ENCODE results near the gene OCIAD1. TPM values are rescaled to one million over a fixed set of nuclear protein-coding genes. Genes with fewer than 3 reads are reported as not detected.

Gene OCIAD1
- total and polyA plus RNA-seq, 3 experiments from 2014 or later = 114 to 151 (median 115) TPM

DNA sequence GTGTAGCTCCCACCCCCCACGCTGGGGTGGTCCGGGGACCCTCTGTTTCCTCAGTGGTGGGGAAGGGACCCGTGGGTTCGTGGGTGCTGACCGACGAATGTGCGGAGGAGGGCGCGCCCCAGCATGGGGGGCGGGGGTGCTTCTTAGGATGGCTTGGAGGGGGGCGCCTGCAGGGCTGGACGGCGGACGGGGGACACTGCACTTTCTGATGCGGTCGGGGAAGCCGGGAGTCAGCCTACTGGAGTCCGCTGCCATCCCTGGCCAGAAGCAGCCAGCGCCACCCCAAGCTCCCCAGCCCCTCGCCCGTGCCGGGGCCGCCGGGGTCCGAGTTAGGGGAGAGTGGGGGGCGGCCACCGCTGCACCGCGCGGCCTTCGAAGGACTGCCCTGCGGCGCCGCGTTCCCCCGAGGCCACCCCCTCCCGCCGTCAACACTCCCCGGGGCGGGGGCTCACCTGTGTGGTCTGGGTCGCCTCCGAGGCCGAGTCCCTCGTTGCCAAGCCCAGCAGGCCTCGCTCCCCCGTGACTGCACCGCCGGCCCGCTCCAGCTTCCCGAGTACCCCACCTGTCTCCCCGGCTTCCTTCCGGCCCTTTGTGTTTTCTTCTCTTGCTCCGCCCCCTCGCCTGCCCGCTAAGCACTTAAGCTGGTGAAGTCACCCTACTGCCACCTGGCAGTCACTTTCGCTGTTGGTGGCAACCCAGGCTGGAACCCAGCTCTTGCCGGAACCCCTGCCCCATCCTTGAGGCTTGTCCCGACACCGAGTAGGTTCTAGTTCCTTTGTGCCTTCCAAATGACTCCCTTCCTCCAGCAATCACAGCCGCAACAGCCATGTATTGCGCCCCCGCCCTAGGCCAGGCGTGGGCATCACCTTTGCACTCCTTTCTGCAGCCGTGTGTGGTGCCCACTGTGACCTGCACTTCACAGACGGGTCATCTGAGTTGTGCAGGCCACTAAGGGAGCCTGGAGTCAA is 75.6 kb downstream of the OCIAD1 start, which contains the start of gene OCIAD2:
OCIAD2 (minus strand) TSS at position 569 of the 968 bp plus-strand sequence. CDS start 2,225 bp downstream, outside the sequence.
- peaks cover 0 to 32% (median 7%) of the 10 kb centered on the region in 3 donors for H3K36me3 Mint-ChIP-seq
- DNase-seq = peak; percentile 74 to 91 (median 80)
- H3K36me3 ChIP-seq (ENCODE audit: insufficient read depth, low read length) = peaks cover 14% of the 10 kb centered on the region
- no peaks in the 10 kb centered on the region for H3K9me3 Mint-ChIP-seq
- peak within 1 kb of the TSS; percentile 88 to 98 (median 94) for H3K27ac Mint-ChIP-seq
- CTCF ChIA-PET = interaction anchor here (0.6 to 2.0 kb wide), 16 partner anchors 9 to 328 kb away, joined by 3 to 20 read pairs (median 4); partner anchors contain the start of gene OCIAD1
- peak within 1 kb of the TSS; percentile 89 to 98 (median 93) for H3K4me3 Mint-ChIP-seq
- H3K9me3 ChIP-seq (ENCODE audit: low read length) = no peaks in the 10 kb centered on the region
- peaks cover 40% of the 10 kb centered on the region for H3K4me1 ChIP-seq (ENCODE audit: insufficient read depth, low read length)
- no peaks in the 10 kb centered on the region for H3K27me3 Mint-ChIP-seq
- H3K4me3 ChIP-seq (ENCODE audit: low read length) = peak within 1 kb of the TSS; percentile 75
- H3K27ac ChIP-seq (ENCODE audit: low read depth, low read length) = peak within 1 kb of the TSS; percentile 57
- peaks cover 31 to 47% (median 40%) of the 10 kb centered on the region in 3 donors for H3K4me1 Mint-ChIP-seq
- POLR2A ChIA-PET = interaction anchor here (0.6 to 1.2 kb wide), 4 partner anchors 9 to 327 kb away, joined by 3 to 11 read pairs (median 4); partner anchors contain the start of gene FRYL
- no peaks in the 10 kb centered on the region for H3K27me3 ChIP-seq (ENCODE audit: insufficient read depth, low read length, poor library complexity, severe bottlenecking)

DNA sequence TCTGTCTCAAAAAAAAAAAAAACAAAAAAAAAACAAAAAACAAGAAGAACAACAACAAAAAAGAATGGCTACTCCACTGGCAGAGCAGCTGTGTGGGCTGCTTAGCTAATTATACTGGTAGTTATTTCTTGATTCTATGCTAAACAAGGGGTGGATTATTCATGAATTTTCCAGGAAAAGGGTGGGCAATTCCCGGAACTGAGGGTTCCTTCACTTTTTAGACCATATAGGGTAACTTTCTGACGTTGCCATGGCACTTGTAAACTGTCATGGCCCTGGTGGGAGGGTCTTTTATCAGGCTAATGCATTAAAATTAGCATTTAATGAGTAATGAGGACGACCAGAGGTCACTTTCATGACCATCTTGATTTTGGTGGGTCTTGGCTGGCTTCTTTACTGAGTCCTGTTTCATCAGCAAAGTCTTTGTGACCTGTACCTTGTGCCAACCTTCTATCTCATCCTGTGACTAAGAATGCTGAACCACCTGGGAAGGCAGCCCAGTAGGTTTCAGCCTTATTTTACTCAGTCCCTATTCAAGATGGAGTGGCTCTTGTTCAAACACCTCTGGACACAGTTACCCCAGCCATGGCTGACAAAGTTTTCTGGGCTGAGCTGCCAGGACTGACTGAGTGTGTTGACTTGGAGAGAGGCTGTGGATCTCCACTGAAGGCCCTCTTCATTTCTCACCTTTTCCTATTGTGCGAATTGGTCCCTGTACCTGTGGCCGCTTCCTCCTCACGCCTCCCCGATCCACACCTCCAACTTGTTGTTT is 77.0 kb downstream of the OCIAD1 start:
- Histone ChIP-seq H3K4me1 (ENCODE audit: insufficient read depth, low read length) (peaks cover 33% of the 10 kb centered on the region), H3K27me3 (ENCODE audit: insufficient read depth, low read length, poor library complexity, severe bottlenecking) (no peaks in the 10 kb centered on the region), H3K9me3 (ENCODE audit: low read length) (no peaks in the 10 kb centered on the region), H3K36me3 (ENCODE audit: insufficient read depth, low read length) (peaks cover 5% of the 10 kb centered on the region), H3K27ac (ENCODE audit: low read depth, low read length) (no peak overlapping the region), H3K4me3 (ENCODE audit: low read length) (no peak overlapping the region)
- ChIA-PET POLR2A (no interaction called here), CTCF (interaction anchor here (1.2 to 1.7 kb wide), 2 partner anchors 17 to 80 kb away, joined by 3 read pairs; no protein-coding TSS in a partner anchor)
- H3K9me3 Mint-ChIP-seq = no peaks in the 10 kb centered on the region
- H3K4me1 Mint-ChIP-seq = peaks cover 27 to 38% (median 30%) of the 10 kb centered on the region in 3 donors
- peaks cover 0 to 3% of the 10 kb centered on the region in 2 donors for H3K27me3 Mint-ChIP-seq
- H3K4me3 Mint-ChIP-seq = peak overlapping the region in 5 of 7 donors; percentile 10 to 93 (median 33)
- no peak for DNase-seq
- H3K36me3 Mint-ChIP-seq = peaks cover 0 to 21% (median 3%) of the 10 kb centered on the region in 3 donors
- H3K27ac Mint-ChIP-seq = peak overlapping the region in 6 of 8 donors; percentile 58 to 88 (median 83)

- H3K4me3 ChIP-seq (ENCODE audit: low read length) = no peak overlapping the region
- no peak for DNase-seq
- no peaks in the 10 kb centered on the region for H3K9me3 Mint-ChIP-seq
- CTCF ChIA-PET = no interaction called here
- H3K27me3 Mint-ChIP-seq = peaks cover 0 to 3% of the 10 kb centered on the region in 2 donors
- H3K4me1 ChIP-seq (ENCODE audit: insufficient read depth, low read length) = peaks cover 29% of the 10 kb centered on the region
- peak overlapping the region in 5 of 7 donors; percentile 18 to 93 (median 33) for H3K4me3 Mint-ChIP-seq
- H3K27me3 ChIP-seq (ENCODE audit: insufficient read depth, low read length, poor library complexity, severe bottlenecking) = no peaks in the 10 kb centered on the region
- peak overlapping the region in 7 of 8 donors; percentile 17 to 88 (median 58) for H3K27ac Mint-ChIP-seq
- POLR2A ChIA-PET = no interaction called here
- H3K36me3 Mint-ChIP-seq = peaks cover 0 to 16% (median 3%) of the 10 kb centered on the region in 3 donors
- H3K27ac ChIP-seq (ENCODE audit: low read depth, low read length) = no peak overlapping the region
- no peaks in the 10 kb centered on the region for H3K9me3 ChIP-seq (ENCODE audit: low read length)
- H3K4me1 Mint-ChIP-seq = peaks cover 27 to 34% (median 28%) of the 10 kb centered on the region in 3 donors
- peaks cover 5% of the 10 kb centered on the region for H3K36me3 ChIP-seq (ENCODE audit: insufficient read depth, low read length)
Observed at GRCh38 chr4:48908687-48909086, 77.8 kb downstream of the OCIAD1 start.

GRCh38 chr4:48909697-48910096 is 78.8 kb downstream of the OCIAD1 start:
- CTCF ChIA-PET = no interaction called here
- DNase-seq = no peak
- Histone ChIP-seq H3K27ac (ENCODE audit: low read depth, low read length) (no peak overlapping the region), H3K9me3 (ENCODE audit: low read length) (no peaks in the 10 kb centered on the region), H3K4me1 (ENCODE audit: insufficient read depth, low read length) (peaks cover 20% of the 10 kb centered on the region), H3K4me3 (ENCODE audit: low read length) (no peak overlapping the region), H3K36me3 (ENCODE audit: insufficient read depth, low read length) (no peaks in the 10 kb centered on the region), H3K27me3 (ENCODE audit: insufficient read depth, low read length, poor library complexity, severe bottlenecking) (no peaks in the 10 kb centered on the region)
- no peaks in the 10 kb centered on the region for H3K9me3 Mint-ChIP-seq
- H3K27me3 Mint-ChIP-seq = peaks cover 0 to 3% of the 10 kb centered on the region in 2 donors
- H3K36me3 Mint-ChIP-seq = peaks cover 0 to 8% (median 3%) of the 10 kb centered on the region in 3 donors
- peak overlapping the region in 2 of 8 donors; percentile 26 to 92 for H3K27ac Mint-ChIP-seq
- peak overlapping the region in 1 of 7 donors; percentile 18 for H3K4me3 Mint-ChIP-seq
- POLR2A ChIA-PET = no interaction called here
- H3K4me1 Mint-ChIP-seq = peaks cover 22 to 27% (median 23%) of the 10 kb centered on the region in 3 donors

GRCh38 chr4:48910511-48910910 is 79.6 kb downstream of the OCIAD1 start:
- peaks cover 12% of the 10 kb centered on the region for H3K4me1 ChIP-seq (ENCODE audit: insufficient read depth, low read length)
- Mint-ChIP-seq H3K4me3 (no peak overlapping the region), H3K4me1 (peaks cover 14 to 19% (median 15%) of the 10 kb centered on the region in 3 donors), H3K9me3 (no peaks in the 10 kb centered on the region), H3K27me3 (peaks cover 0 to 3% of the 10 kb centered on the region in 2 donors), H3K36me3 (peaks cover 0 to 5% (median 0%) of the 10 kb centered on the region in 3 donors), H3K27ac (no peak overlapping the region)
- H3K36me3 ChIP-seq (ENCODE audit: insufficient read depth, low read length) = no peaks in the 10 kb centered on the region
- H3K9me3 ChIP-seq (ENCODE audit: low read length) = no peaks in the 10 kb centered on the region
- no peak for DNase-seq
- no peaks in the 10 kb centered on the region for H3K27me3 ChIP-seq (ENCODE audit: insufficient read depth, low read length, poor library complexity, severe bottlenecking)
- ChIA-PET POLR2A (no interaction called here), CTCF (no interaction called here)
- no peak overlapping the region for H3K27ac ChIP-seq (ENCODE audit: low read depth, low read length)
- H3K4me3 ChIP-seq (ENCODE audit: low read length) = no peak overlapping the region

Other genes starting within 250 kb of the OCIAD1 start
- gene FRYL, start 50.8 kb upstream of the OCIAD1 start, total RNA-seq = 10 to 100 TPM; 69.3 to 70.3 TPM
- gene FRYL, start 50.8 kb upstream of the OCIAD1 start, polyA plus RNA-seq = 34.9 TPM
- gene OCIAD2, start 75.7 kb downstream of the OCIAD1 start, total RNA-seq = 10 to 100 TPM; 55.7 to 60.0 TPM
- gene OCIAD2, start 75.7 kb downstream of the OCIAD1 start, polyA plus RNA-seq = 184 TPM
- gene CWH43, start 155.2 kb downstream of the OCIAD1 start, total RNA-seq = not detected
- not detected for gene CWH43, start 155.2 kb downstream of the OCIAD1 start, polyA plus RNA-seq

All from CD8-positive, alpha-beta memory T cell (primary cell).